Measurements from ENCODE around the gene SENP2. TPM values are rescaled to one million over a fixed set of nuclear protein-coding genes. Genes with fewer than 3 reads are reported as not detected.
A peak's percentile ranks its signal among the peaks of the same experiment; 100 is the strongest.

SENP2 gene
- total and polyA plus RNA-seq, 9 of the 15 experiments (the other 6 are each of a cell fraction or from before 2014, with no cell fraction given): 11.8 to 67.1 (median 41.1) TPM

GRCh38 chr3:185659942-185660921 is 74.1 kb downstream of the SENP2 start (continued):
- TF ChIP-seq CBX3 (IDR thresholded peaks at IDR 0.05; ENCODE audit: borderline replicate concordance in 1 of 2, low read length in 2 of 2) (no peak), EZH2 (IDR thresholded peaks at IDR 0.05; ENCODE audit: borderline replicate concordance, low read depth, low read length) (no peak), KDM4B (IDR thresholded peaks at IDR 0.05; ENCODE audit: borderline replicate concordance in 2 of 2, low read depth in 1 of 2) (no peak), IFI16 (CRISPR knock-in tag; IDR thresholded peaks at IDR 0.05) (no peak), TRIM28 (IDR thresholded peaks at IDR 0.05) (no peak), MLX (CRISPR knock-in tag; conservative IDR thresholded peaks at IDR 0.05) (no peak), FOXA3 (CRISPR knock-in tag; conservative IDR thresholded peaks at IDR 0.05 in 1 of 2, IDR thresholded peaks at IDR 0.05 in 1 of 2) (no peak), NONO (IDR thresholded peaks at IDR 0.05; ENCODE audit: low read depth in 2 of 2, low read length in 1 of 2) (0 out of 4 replicates have a peak, but pooled peaks of 1 of the 2 experiments have one; percentile 46), ZNF212 (CRISPR knock-in tag; IDR thresholded peaks at IDR 0.05) (no peak), STAT5A (IDR thresholded peaks at IDR 0.05; ENCODE audit: borderline replicate concordance, low read length) (peak; percentile 4; the same call in 1 of the 2 replicates), ARID1B (IDR thresholded peaks at IDR 0.05) (no peak), KLF16 (IDR thresholded peaks at IDR 0.05) (peak; percentile 40; the same call in 1 of the 2 replicates), NR1H2 (CRISPR knock-in tag; IDR thresholded peaks at IDR 0.05) (no peak), RBM34 (IDR thresholded peaks at IDR 0.05; ENCODE audit: borderline replicate concordance, insufficient read depth, low read length) (no peak), IRF2 (CRISPR knock-in tag; IDR thresholded peaks at IDR 0.05) (no peak), RAD21 (CRISPR knock-in tag; conservative IDR thresholded peaks at IDR 0.05 in 1 of 2, IDR thresholded peaks at IDR 0.05 in 1 of 2) (peak; percentile 86 to 89), GABPA (tag; conservative IDR thresholded peaks at IDR 0.05; ENCODE audit: low read depth) (no peak), ZBTB8A (IDR thresholded peaks at IDR 0.05; ENCODE audit: partially characterized antibody) (no peak), POLR2A (conservative IDR thresholded peaks at IDR 0.05) (no peak), POLR2H (tag; IDR thresholded peaks at IDR 0.05; ENCODE audit: low read depth) (no peak), BCL6 (CRISPR knock-in tag; IDR thresholded peaks at IDR 0.05) (no peak)
- TF ChIP-seq, protein P1, sequence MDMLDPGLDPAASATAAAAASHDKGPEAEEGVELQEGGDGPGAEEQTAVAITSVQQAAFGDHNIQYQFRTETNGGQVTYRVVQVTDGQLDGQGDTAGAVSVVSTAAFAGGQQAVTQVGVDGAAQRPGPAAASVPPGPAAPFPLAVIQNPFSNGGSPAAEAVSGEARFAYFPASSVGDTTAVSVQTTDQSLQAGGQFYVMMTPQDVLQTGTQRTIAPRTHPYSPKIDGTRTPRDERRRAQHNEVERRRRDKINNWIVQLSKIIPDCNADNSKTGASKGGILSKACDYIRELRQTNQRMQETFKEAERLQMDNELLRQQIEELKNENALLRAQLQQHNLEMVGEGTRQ (CRISPR knock-in tag; IDR thresholded peaks at IDR 0.05): no peak
- TF ChIP-seq, protein P2, sequence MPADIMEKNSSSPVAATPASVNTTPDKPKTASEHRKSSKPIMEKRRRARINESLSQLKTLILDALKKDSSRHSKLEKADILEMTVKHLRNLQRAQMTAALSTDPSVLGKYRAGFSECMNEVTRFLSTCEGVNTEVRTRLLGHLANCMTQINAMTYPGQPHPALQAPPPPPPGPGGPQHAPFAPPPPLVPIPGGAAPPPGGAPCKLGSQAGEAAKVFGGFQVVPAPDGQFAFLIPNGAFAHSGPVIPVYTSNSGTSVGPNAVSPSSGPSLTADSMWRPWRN (IDR thresholded peaks at IDR 0.05; ENCODE audit: low read depth): no peak
- TF ChIP-seq, protein P3, sequence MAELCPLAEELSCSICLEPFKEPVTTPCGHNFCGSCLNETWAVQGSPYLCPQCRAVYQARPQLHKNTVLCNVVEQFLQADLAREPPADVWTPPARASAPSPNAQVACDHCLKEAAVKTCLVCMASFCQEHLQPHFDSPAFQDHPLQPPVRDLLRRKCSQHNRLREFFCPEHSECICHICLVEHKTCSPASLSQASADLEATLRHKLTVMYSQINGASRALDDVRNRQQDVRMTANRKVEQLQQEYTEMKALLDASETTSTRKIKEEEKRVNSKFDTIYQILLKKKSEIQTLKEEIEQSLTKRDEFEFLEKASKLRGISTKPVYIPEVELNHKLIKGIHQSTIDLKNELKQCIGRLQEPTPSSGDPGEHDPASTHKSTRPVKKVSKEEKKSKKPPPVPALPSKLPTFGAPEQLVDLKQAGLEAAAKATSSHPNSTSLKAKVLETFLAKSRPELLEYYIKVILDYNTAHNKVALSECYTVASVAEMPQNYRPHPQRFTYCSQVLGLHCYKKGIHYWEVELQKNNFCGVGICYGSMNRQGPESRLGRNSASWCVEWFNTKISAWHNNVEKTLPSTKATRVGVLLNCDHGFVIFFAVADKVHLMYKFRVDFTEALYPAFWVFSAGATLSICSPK (IDR thresholded peaks at IDR 0.05; ENCODE audit: borderline replicate concordance): no peak
